RWPE2 (cell line): ENCODE measurements around the gene GID8.

Source experiments
- ATAC-seq: fragments of 200-7000 bp; cut with Tn5 transposase; 3 replicates; pipeline ENCODE4 v1.9.1; 2021; ENCODE audit warnings: low read depth
- DNase-seq: peaks from one replicate; pipeline ENCODE4 v3.0.0-alpha.2; 2020; ENCODE audit warnings: low spot score
- H3K27ac ChIP-seq: fragments of 450-650 bp; 2 replicates; pipeline ENCODE4 v1.5.1; 2017; ENCODE audit warnings: mild to moderate bottlenecking; ENCODE audit not compliant: poor library complexity, severe bottlenecking
- H3K27me3 ChIP-seq: fragments of 250-450 bp; sonication (Bioruptor Pico); 2 replicates; pipeline ENCODE4 v1.5.1; 2021; ENCODE audit warnings: mild to moderate bottlenecking, moderate library complexity; ENCODE audit not compliant: insufficient read depth, poor library complexity, severe bottlenecking
- H3K36me3 ChIP-seq: fragments of 250-450 bp; sonication (Bioruptor Pico); 2 replicates; pipeline ENCODE4 v1.5.1; 2020; ENCODE audit warnings: low read depth, mild to moderate bottlenecking, moderate library complexity
- H3K4me1 ChIP-seq: fragments of 250-450 bp; sonication (Bioruptor Pico); 2 replicates; pipeline ENCODE4 v1.5.1; 2021; ENCODE audit warnings: mild to moderate bottlenecking, moderate library complexity; ENCODE audit not compliant: insufficient read depth, poor library complexity, severe bottlenecking
- H3K4me3 ChIP-seq: fragments of 250-450 bp; sonication (Bioruptor Pico); 2 replicates; pipeline ENCODE4 v1.5.1; 2021; ENCODE audit warnings: mild to moderate bottlenecking, moderate library complexity; ENCODE audit not compliant: severe bottlenecking
- H3K9me3 ChIP-seq: fragments of 250-450 bp; sonication (Bioruptor Pico); 2 replicates; pipeline ENCODE4 v1.5.1; 2021; ENCODE audit warnings: mild to moderate bottlenecking, moderate library complexity; ENCODE audit not compliant: severe bottlenecking
- CTCF ChIP-seq: fragments of 450-650 bp; IDR thresholded peaks from one replicate; pipeline ENCODE4 v1.5.1; 2017; ENCODE audit warnings: mild to moderate bottlenecking, moderate library complexity; ENCODE audit not compliant: poor library complexity, severe bottlenecking

The GID8 gene

GRCh38 chr20:62938105-62938888 lies at the start of gene GID8:
TSS of gene GID8 (plus strand) at chr20:62938147. CDS start at chr20:62941503, 3,356 bp downstream.
- peak within 1 kb of the TSS; percentile 70 for H3K27ac ChIP-seq
- H3K27me3 ChIP-seq: no peaks in the 10 kb centered on the region
- H3K36me3 ChIP-seq: peaks cover 64% of the 10 kb centered on the region
- no peaks in the 10 kb centered on the region for H3K9me3 ChIP-seq
- DNase-seq (peak; percentile 82), ATAC-seq (peak; percentile 55)
- no peak for TF ChIP-seq CTCF
- H3K4me1 ChIP-seq: peaks cover 18% of the 10 kb centered on the region
- peak within 1 kb of the TSS; percentile 85 for H3K4me3 ChIP-seq

GRCh38 chr20:62888406-62888805 lies 49.5 kb upstream of the GID8 start:
- Histone ChIP-seq H3K9me3 (no peaks in the 10 kb centered on the region), H3K36me3 (peaks cover 68% of the 10 kb centered on the region), H3K4me3 (no peak overlapping the region), H3K4me1 (peaks cover 11% of the 10 kb centered on the region), H3K27ac (peak overlapping the region; percentile 60), H3K27me3 (no peaks in the 10 kb centered on the region)
- TF ChIP-seq CTCF: no peak
- DNase-seq (no peak), ATAC-seq (no peak)

- H3K27ac ChIP-seq: no peak overlapping the region
- no peak for DNase-seq
Measured at GRCh38 chr20:62888910-62889309, 49.0 kb upstream of the GID8 start.

GRCh38 chr20:62889411-62889810 lies 48.5 kb upstream of the GID8 start:
- H3K4me1 ChIP-seq: peaks cover 11% of the 10 kb centered on the region
- no peaks in the 10 kb centered on the region for H3K27me3 ChIP-seq
- H3K4me3 ChIP-seq: no peak overlapping the region
- H3K27ac ChIP-seq: no peak overlapping the region
- no peak for ATAC-seq
- H3K9me3 ChIP-seq: no peaks in the 10 kb centered on the region
- no peak for TF ChIP-seq CTCF
- DNase-seq: no peak
- H3K36me3 ChIP-seq: peaks cover 78% of the 10 kb centered on the region

More at GRCh38 chr20:62888910-62889309, 49.0 kb upstream of the GID8 start:
- Histone ChIP-seq H3K9me3 (no peaks in the 10 kb centered on the region), H3K4me3 (no peak overlapping the region), H3K36me3 (peaks cover 73% of the 10 kb centered on the region), H3K27me3 (no peaks in the 10 kb centered on the region), H3K4me1 (peaks cover 11% of the 10 kb centered on the region)
- no peak for TF ChIP-seq CTCF
- ATAC-seq: no peak

GRCh38 chr20:62889871-62890270 lies 48.1 kb upstream of the GID8 start:
- TF ChIP-seq CTCF: no peak
- H3K9me3 ChIP-seq: no peaks in the 10 kb centered on the region
- no peaks in the 10 kb centered on the region for H3K27me3 ChIP-seq
- H3K4me3 ChIP-seq: no peak overlapping the region
- ATAC-seq (no peak), DNase-seq (no peak)
- H3K4me1 ChIP-seq: peaks cover 11% of the 10 kb centered on the region
- H3K27ac ChIP-seq: no peak overlapping the region
- peaks cover 83% of the 10 kb centered on the region for H3K36me3 ChIP-seq
